SU-DHL-6 (cell line): ENCODE data around the gene SMARCD3.

Source experiments
- CTCF ChIP-seq: fragments of 200-600 bp; sonication (generic); IDR thresholded peaks from one replicate; pipeline ENCODE4 v1.5.1; 2017; ENCODE audit warnings: antibody characterized with exemption, mild to moderate bottlenecking, low read length, moderate library complexity; ENCODE audit not compliant: insufficient read depth, poor library complexity, severe bottlenecking
- EZH2phosphoT487 ChIP-seq: fragments of 200-600 bp; sonication (generic), shearing (Covaris generic); conservative IDR thresholded peaks from 2 replicates; pipeline ENCODE4 v1.6.1; 2018; ENCODE audit warnings: mild to moderate bottlenecking, antibody characterized with exemption, low read length, moderate library complexity, mixed read lengths

GRCh38 chr7:151238924-151239836 is 9.3 kb downstream of the SMARCD3 start:
- TF ChIP-seq CTCF, result no peak
- TF ChIP-seq EZH2phosphoT487, result no peak
